HG03378 (cell line): Measurements from ENCODE around the gene LCN12.
A peak's percentile ranks its signal among the peaks of the same experiment; 100 is the strongest.

Source experiments
- ATAC-seq: cut with Tn5 transposase; IDR thresholded peaks from one replicate; pipeline ENCODE4 v1.9.1; 2021; ENCODE audit warnings: mild to moderate bottlenecking, moderate library complexity; ENCODE audit not compliant: unreplicated experiment

The LCN12 gene

DNA sequence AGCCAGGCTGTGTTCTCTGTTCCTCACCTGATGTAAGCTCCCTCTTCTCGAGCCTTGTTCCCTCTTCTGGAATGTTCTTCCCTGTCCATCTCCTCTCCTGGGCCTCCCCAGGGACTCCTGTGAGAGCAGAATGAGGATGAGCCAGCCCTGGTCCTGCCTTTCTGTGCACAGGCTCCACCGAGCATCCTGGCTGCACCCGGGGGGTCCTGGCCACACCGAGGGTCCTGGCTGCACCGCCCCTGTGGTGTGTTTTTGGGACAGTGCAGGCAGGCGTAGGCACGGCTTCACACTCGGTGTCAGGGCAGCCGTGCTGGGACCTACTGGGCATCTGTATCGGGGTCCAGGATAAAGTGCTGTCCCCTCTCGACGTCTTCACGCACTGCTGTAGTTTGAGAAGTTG lies 25.3 kb upstream of the LCN12 start:
- ATAC-seq, result no peak

DNA sequence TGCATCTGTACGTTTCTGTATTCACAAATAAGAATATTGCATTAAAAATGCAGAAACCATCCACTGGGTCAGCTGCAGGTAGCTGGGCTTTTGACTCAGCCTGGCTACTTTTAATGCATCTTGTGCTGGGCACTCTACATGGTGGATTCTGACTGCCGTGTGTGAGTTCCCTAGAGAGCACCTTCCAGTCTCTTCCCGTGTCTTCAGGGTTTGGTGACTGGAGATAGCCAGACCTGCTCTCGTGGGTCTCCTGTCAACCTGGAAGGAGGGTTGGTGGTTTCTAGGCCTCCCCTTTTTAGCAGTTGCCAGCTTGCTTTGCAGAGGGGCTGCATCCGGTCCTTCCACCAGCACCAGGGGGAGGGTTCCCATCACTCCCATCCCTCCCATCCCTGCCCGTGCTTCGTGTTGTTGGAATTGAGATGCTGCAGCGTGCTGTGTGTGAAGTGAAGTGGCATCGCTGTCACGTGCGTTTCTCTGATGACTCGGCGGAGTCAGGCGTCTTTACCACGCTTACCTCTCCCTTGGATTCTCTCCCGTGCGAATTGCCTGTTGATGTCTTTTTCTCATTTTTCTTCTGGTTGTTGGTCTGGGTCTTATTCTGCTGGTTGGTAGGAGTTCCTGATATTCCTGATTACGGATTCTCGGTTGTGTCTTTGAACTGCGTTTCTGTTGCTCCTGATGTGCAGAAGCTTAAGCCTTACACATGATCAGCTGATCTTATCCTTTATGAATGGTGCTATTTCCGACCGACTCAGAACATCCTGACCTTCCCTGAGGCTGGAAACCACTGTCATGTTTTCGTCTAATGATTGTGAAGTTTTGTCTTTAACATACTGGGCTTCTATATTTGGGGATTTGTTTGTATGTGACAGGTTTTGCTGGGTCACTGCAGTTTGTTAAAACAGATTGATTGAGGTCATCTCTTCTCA lies 24.5 kb upstream of the LCN12 start:
- ATAC-seq, result no peak

DNA sequence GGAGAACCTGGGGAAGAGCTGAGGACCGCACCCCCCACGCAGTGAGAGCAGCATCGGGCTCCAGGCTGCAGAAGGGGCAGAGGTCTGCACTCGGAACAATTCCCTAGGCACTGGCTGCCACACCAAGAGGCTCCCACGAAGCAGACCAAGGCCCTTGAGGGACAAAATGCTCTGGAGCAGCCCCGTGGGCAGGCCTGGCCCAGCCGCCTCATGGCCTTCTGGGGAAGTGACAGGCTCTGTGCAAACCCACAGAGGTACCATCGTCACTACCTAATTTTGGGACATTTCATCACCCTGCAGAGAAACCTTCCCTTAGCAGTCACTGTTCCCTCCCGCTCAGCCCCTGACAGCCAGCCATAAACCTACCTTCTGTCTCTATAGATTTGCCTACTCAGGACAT lies 23.5 kb upstream of the LCN12 start:
- no peak for ATAC-seq

DNA sequence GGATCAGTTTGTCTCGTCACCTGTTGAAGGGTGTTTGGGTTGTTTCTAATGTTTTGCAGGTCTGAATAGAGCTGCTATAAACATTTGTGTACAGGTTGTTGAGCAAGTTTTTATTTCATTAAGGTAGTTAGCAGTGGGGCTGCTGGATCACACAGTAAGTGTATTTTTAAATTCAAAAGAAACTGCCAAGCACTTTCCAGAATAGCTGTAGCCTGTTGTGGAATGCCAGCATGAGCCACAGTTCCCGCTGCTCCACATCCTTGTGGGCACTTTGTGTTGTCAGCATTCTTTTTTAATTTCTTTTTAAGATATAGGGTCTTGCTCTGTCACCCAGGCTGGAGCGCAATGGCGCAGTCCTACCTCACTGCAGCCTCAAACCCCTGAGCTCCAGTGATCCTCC lies 22.1 kb upstream of the LCN12 start:
- no peak for ATAC-seq

DNA sequence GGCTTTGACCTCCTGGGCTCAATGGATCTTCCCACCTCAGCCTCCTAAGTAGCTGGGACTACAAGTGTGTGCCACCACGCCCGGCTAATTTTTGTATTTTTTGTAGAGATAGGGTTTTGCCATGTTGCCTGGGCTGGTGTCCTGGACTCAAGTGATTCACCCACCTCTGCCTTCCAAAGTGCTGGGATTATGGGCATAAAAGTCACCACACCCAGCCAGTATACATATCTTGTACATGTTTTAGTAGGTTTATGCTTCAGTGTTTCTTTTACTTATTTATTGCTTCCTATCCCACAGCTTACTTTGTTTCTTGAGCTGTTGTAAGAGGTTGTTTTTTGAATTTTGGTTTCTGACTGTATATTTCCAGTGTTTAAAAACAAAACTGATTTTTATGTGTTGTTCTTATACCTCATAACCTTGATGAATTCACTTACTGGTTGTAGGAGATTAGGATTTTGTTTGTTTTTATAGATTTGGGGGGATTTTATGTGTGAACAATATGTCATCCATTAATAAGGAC lies 20.4 kb upstream of the LCN12 start:
- no peak for ATAC-seq

DNA sequence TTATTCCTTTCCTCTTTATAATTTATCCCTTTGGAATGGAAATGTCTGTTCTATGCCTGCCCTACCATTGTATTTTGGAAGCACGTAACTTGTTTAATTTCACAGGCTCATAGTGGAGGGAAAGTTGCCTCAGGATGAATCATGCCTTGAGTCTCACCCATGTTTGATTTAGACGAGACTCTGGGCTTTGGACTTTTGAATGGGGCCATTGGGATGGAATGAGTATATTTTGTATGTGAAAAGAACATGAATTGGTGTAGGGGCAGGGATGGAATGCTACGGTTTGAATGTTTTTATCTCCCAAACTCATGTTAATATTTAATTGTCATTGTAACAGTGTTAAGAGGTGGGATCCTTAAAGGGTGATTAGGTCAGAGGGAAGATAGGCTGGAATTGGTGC lies 17.8 kb upstream of the LCN12 start:
- no peak for ATAC-seq

DNA sequence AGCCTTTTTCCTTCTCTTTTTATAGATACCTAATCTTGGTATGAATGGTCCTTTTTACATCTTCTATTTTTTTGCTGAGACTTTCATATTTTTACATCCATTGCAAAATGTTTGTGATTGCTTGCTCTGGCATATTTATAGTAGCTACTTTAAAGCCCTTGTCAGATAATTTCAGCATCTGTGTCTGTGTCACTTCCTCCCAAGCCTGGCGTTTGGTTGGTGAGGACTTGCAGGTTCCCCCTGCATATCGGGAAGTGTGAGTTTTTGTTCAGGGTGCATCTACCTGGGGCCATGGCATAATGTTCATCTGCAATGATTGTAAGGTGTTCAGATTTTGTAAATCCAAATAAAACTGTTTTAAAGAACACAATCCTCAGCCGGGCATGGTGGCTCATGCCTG lies 16.4 kb upstream of the LCN12 start:
- ATAC-seq, result no peak

DNA sequence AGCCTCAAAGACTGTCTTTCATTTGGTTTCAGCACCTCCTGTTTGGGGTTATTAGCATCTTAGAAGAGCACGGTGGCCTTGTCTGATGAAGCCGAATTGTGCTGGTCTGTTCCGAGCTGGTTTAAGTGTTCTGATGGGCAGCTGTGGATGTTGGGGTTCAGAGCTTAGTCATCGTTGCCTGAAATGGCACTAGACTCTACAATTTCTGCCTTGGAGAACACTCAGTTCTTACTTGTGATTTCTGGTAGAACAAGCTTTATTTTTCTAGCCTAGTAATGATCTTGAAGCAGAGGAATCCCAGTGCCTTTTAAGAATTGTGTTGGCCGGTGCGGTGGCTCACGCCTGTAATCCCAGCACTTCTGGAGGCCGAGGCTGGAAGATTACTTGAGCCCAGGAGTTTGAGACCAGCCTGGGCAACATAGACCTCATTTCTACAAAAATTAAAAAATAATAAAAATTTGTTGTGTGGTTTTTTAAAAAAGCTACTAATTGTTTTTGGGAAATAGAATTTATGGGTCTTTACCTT lies 15.4 kb upstream of the LCN12 start:
- no peak for ATAC-seq

DNA sequence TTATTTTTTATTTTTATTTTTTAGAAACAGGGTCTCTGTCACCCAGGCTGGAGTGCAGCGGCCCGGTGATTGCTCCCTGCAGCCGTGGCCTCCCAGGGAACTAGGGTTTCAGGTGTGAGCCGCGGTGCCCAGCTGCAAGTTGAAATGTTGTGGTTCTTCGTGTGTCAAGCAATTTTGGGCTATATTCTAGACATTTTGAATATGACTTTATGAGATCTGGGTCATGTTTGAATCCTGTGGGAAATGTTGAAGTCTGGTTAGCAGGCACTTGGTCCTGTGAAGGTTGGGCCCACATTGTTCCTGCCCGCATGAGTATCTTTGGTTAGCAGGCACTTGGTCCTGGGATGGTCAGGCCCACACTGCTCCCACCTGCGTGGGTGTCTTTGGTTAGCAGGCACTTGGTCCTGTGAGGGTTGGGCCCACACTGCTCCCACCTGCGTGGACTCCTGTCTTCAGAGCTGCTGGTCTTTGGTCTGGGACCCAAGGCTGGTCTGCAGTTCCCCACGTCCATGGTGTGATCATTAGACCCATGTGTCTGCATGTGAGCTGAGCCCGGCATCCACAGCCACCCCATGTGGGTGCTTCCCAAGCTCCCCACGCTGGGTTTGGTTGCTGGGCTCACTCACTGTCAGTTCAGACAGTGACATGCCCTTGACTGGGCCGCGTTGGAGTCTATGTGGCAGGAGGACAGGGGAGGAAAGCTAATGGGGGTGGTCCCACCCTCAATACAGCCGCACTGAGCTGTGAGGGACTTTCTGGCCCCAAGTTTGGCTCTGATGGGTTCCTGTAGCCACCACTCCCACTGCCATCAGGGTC lies 14.7 kb upstream of the LCN12 start:
- ATAC-seq, result no peak

DNA sequence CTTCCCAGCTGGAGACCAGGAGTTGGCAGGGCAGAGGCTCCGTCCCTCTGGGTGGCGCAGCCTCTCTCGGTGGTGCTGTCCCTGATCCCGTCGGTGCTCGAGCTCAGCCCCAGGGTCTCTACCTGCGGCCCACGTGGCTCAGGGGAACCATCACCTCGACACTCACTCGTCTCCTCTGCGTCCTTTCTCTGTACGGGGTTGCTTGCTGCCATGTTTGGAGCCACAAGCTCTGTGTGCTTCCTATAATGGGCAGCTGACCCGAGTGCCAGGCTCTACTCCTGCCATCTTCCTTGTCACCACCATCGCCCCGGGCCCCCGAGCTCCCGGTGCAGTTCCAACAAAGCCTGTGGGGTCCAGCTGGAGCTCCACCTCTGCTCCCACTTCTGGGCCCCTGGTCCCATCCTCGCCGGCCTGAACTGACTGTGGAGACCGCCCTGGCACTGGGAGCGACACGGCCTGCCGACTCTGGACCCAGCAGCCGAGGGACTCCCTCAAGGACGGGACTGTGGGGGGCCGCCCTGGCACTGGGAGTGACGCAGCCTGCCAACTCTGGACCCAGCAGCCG lies 12.6 kb upstream of the LCN12 start:
- no peak for ATAC-seq

DNA sequence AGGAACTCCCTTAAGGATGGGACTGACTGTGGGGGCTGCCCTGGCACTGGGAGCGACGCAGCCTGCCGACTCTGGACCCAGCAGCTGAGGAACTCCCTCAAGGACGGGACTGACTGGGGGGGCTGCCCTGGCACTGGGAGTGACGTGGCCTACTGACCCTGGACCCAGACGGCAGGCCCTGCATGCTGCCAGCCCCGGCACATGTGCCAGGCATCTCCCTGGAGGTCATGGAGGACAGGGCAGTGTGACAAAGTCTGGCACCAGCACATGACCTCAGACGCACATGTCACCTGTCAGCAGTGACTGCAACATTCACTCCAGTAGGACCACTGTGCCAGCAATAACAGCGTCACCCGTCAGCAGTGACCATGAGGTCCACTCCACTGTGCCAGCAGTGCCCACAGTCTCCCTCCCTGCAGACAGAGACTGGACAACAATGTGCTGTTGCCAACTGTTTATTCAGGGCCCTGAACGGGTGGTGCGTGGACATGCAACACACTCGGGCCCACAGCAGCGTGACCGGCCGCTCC lies 12.0 kb upstream of the LCN12 start:
- no peak for ATAC-seq

DNA sequence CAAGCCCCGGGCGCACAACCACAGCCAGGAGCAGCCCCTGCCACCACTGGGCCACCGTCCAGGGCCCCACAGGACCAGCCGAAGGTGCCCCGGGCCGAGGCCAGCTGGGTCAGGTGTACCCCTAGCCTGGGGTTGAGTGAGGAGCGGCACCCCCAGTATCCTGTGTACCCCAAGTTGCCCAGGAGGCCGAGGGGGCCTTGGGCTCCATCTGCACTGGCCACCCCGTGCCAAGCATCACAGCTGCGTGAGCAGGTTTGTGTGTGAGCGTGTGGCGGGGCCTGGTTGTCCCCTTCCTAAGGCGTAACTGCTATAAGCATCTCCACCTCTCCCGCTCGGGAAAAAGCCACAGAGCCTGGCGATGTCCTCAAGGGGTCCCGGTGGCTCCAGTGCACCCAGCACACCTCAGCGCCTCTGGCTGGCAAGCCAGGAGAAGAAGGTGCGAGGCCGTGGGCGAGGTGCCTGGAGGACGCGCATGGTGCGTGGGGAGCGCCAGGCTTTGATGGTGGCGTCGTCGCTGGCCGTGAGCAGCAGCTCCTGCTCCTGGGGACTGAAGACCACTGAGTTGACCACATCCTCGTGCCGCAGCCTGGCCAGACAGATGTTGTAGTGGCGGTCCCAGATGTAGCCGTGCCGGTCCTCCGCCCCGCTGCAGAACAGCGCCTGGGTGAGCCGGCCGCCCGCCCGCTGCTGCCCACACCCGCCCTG lies 11.4 kb upstream of the LCN12 start:
- ATAC-seq, result no peak

DNA sequence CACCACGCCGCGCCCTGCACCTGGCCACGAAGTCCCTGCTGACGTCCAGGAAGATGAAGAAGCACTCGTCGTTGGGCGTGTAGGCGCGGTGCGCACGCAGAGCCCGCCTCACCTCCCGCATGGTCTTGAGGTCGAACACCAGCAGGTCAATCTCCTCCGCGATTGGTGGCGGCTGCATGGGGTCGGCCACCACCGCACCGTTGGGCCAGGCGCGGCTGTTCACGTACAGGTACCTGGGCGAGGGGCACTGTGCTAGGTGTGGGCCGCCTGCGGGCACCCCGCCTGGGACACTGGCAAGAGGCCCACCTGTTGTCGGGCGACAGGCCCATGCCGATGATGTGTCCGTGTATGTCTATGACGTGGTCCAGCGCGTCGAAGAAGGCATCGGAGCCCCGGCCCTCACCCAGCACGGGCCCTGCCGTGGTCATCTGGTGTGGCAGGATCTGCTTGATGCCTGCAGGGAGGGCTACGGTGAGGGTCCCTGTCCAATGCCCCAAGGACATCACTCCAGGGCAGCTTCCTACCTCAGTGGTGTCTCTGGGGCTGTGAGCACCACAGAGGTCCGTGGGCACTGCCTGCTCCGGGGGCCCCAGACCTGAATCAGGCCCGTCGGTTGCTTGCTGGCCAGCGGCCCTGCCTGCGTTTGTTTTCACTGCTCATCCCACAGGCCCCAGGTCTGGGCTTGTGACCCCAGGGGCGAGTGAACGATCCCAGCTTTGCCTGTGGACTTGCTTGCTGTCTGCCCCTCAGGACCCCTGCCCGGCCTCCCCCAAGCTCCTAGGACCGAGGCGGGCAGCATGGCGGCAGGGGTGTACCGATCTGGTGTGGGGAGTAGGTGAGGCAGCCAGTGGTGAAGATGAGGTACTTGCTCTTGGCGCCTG lies 10.6 kb upstream of the LCN12 start:
- no peak for ATAC-seq

DNA sequence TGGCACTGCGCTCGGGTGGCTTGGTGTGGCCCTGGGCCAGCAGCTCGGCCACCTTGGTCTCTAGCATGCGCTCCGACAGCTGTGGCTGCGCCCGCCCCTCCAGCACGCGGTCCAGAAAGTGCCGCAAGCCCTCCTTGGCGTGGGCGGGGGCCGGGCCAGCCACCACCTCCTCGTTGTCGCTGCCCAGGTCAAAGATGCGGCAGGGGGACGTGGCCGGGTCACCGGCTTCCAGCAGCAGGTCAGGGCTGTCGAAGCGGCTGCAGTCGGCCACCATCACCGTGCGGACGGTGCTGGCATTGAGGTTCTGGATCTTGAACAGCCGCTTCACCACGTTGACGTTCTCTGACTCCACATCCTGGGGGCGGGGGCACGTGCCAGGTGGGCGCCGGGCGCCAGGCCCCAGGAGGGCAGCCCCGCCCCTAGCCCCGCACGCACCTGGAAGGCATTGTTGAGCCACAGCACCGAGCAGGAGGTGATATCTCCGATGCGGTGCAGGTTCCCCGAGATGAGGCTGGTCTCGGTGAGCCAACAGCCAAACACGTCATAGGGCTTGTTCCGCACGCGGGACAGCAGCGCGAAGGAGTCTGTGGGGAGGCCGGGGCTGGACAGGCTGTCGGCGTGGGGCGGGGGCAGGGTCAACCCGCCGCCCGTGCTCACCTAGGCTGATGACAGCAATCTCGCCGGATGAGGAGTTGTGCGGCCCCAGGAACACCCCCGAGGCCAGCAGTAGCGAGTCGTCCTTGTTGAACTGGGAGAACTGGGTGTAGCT lies 9.8 kb upstream of the LCN12 start:
- no peak for ATAC-seq

DNA sequence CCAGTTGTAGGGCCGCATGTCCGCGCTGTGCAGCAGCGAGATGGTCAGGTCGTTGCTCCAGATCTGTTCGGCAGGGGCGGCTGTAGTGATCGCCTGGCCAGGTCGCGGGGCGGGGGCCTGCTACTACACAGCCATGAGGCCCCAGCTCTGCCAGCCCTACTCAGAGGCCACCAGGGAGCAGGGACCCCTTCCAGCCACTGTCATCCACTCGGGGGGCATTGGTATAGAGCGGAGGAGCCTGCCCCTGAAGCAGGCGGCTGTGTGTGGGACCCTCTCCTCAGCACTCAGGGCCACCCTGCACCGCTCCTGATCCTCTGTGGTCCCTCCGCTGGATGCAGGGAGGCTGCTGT lies 9.2 kb upstream of the LCN12 start:
- ATAC-seq, result no peak

DNA sequence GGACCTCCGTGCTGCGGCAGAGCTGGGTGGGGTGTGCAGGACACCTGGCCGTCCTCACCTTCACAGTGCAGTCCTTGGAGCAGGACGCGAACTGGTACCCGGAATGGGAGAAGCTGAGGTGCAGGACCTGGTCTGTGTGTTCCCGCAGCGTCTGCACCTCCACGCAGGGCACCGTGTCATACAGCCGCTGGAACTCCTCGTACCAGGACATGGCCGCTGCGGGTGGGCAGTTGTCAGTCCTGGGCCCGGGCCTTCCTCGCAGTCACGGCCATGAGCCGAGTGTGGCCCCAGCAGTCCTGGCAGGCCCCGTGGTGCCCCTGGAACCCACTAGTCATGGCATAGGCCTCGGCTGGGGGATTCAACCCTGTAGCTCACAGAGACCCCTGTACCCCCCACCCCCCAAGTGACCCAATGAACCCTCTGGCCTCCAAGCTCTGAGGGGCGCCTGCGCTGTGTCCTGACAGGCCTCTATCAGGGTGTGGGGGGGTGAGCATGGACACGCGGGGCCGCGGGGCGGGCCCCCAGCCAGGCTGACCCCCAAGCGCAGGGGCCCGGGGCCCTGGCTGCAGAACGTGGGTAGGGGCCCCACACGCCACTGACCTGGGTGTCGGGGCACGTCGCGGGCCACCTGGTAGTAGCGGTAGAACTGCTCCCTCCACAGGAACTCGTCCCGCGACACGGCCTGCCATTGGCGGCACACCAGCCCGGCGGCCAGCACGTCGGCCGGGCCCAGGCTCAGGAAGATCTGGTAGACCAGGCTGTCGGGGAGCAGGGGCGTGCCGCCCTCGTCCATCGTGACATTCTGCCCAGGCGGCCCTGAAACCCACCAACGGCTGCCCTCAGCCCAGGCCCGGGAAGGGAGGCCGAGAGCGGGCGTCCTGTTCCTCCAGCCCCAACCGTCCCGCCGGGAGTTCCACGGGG lies 8.5 kb upstream of the LCN12 start:
- peak; percentile 21 for ATAC-seq

DNA sequence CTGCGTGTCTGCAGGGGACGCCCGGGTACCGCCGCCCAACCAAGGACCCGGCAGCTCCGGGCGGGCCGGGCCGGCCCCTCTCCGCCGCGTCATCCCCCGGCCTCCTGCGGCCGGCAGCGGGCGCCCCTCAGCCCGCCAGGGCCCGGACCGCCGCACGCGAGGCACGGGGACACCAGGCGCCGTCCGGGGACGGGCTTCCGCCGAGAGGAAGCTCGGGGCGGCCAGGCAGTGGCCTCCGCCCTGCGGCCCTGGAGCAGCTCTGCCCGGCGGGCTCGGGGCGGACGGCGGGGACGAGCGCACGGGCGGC lies 7.9 kb upstream of the LCN12 start:
- ATAC-seq, result peak; percentile 15
